C4-2B (cell line): ENCODE results near the gene SLAMF9.

ENCODE experiments used
- CTCF ChIP-seq: fragments of 450-650 bp; conservative IDR thresholded peaks from 2 replicates; pipeline ENCODE4 v1.5.1; 2017; ENCODE audit warnings: mild to moderate bottlenecking
- ZFX ChIP-seq: fragments of 450-650 bp; IDR thresholded peaks from 2 replicates; pipeline ENCODE4 v1.6.1; 2017

GRCh38 chr1:159944623-159945455 lies 9.2 kb downstream of the SLAMF9 start:
- TF ChIP-seq CTCF (no peak), ZFX (no peak)
